GM12874 (cell line): Measurements from ENCODE around the gene UBTD1.

Experiments
- TF ChIP-seq, protein P1 (sequence below): IDR thresholded peaks from 2 replicates; pipeline ENCODE4 v1.5.1; 2011; ENCODE audit warnings: low read depth, mild to moderate bottlenecking, control low read depth, low read length, moderate library complexity; ENCODE audit not compliant: insufficient read depth

UBTD1 gene

DNA sequence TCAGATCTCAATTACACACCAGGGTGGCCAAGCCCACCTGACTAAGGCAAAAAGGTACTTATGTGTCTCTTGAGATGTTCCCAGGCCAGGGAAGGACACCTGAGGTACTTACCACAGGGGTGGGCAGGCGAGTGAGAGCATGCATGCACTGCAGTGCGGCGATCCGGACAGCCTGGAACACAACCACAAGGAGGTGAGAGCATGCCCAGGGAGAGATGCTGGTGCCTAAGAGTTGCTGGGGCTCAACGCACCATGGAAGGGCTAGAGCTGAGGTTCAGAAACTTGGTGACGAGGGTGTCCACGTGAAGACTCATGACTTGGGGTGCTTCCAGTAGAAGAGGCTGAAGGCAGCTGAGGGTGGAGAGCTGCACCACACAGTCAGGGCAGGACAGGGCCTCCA, 39.6 kb upstream of the UBTD1 start:
- TF ChIP-seq, protein P1, sequence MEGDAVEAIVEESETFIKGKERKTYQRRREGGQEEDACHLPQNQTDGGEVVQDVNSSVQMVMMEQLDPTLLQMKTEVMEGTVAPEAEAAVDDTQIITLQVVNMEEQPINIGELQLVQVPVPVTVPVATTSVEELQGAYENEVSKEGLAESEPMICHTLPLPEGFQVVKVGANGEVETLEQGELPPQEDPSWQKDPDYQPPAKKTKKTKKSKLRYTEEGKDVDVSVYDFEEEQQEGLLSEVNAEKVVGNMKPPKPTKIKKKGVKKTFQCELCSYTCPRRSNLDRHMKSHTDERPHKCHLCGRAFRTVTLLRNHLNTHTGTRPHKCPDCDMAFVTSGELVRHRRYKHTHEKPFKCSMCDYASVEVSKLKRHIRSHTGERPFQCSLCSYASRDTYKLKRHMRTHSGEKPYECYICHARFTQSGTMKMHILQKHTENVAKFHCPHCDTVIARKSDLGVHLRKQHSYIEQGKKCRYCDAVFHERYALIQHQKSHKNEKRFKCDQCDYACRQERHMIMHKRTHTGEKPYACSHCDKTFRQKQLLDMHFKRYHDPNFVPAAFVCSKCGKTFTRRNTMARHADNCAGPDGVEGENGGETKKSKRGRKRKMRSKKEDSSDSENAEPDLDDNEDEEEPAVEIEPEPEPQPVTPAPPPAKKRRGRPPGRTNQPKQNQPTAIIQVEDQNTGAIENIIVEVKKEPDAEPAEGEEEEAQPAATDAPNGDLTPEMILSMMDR: no peak

DNA sequence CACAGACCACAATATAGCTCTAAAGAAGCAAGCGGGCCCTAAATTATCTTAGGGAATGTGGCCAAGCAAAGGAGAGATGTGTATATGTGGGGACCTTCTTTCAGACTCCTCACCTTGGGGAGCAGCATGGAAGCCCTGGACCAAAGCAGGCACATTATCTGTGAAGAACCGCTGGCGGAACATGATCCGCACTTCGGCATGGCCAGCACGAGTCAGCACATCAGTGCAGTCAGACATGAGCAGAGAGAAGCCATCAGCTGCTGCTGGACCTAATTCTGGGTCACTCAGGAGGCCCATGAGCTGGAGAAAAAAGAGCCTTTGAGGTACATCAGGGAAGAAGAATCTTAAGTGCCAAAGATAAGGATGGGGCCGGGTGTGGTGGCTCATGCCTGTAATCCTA, 38.8 kb upstream of the UBTD1 start:
- TF ChIP-seq, protein P1: no peak

DNA sequence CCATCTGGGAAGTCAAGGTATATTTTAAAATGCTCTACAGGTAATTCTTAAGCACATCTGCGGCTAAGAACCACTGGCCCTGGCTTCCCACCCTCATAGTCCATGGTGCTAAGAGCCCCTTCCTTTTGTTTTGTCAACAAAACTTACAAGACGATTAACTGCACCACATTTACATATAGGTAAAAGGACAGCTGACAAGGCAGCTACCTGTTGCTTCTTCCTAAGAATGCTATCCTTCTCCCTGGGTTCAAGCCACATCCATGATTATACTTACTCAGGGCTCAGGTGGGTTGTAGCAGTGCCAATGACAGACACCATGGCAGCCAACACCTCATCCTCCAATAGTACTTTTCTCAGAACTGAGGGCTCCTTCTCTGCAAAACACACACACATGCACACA, 36.4 kb upstream of the UBTD1 start:
- TF ChIP-seq, protein P1: no peak

DNA sequence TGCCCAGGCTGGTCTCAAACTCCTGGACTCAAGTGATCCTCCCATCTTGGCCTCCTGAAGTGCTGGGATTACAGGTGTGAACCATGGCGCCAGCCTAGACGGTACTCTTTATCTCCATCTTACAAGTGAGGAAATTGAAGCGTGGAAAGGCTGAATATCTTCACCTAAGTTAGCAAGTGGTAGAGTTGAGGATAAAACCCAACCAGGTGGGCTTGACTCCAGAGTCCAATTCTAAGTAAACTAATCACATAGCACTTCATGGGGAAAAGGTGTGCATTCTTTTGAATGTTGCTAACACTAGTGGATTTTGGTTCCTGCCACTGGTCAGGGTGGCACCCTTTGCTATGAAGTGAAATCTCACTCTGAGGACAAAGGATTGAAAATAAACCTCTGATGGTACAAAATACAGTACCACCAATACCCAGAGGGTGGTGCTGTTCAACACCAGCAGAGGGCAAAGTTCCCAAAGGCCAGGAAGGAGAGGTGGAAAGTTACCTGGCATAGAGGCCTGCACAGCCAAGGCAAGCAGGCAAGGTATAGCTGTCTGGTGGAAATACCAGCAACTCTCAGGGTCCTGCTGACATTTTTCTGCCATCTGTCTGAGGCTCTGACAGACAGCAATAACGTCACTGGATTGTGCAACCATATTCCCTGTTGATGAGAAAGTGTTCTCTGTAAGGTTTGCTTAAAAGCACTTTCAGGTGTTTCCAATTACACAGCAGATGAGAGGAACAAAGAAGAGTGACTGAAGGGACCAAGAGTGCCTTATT, 35.2 kb upstream of the UBTD1 start:
- TF ChIP-seq, protein P1: peak; percentile 75

DNA sequence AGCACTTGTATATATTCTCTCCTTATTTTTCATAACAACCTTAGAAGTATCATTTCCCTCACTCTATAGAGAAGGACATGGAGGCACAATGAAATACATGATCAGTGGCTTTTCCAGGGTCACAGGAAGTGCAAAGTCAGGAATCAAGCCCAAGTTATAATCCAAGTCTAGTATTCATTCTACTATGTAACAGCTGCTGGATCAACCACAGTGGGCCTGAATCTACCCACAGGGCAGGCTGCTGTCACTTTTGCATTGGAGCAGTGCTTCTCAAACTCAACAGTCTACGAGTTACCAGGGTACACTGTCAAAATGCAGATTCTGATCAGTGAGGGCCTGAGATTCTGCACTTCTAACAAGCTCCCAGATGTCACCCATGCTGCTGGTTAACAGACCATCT, 34.5 kb upstream of the UBTD1 start:
- TF ChIP-seq, protein P1: no peak

DNA sequence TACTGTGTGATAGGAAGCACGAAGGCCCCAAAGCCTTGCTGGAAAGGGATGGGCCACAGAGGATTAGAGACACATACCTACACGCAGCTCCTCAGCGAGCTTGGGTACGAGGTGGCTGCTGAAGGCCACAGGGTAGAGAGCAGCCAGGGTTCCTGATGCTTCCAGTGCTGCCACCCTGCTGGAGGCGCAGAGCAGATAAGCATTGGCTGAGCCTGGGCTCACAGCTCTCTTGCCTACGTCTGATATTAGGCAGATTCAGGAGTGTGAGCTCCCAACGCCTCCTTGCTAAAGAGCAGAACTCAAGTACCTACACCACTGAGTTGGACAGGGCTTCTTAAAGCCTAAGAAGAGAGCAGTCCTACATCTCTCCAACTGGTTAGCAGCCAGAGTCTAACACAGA, 32.7 kb upstream of the UBTD1 start:
- TF ChIP-seq, protein P1: no peak

DNA sequence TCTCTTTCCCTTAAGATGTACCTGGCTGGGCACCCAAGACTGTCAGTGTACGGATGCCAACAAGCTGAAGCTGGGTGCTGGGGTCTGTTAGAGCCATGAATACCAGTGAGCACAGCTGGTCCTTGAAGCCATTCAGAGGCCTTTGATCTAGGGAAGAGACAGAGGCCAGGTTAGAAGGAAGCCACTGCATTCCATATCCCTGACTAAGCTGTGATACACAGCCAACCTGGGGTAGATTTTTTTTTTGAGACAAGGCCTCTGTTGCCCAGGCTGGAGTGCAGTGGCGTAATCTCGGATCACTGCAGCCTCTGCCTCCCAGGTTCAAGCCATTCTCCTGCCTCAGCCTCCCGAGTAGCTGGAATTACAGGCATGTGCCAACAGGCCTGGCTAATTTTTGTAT, 32.0 kb upstream of the UBTD1 start:
- TF ChIP-seq, protein P1: no peak

DNA sequence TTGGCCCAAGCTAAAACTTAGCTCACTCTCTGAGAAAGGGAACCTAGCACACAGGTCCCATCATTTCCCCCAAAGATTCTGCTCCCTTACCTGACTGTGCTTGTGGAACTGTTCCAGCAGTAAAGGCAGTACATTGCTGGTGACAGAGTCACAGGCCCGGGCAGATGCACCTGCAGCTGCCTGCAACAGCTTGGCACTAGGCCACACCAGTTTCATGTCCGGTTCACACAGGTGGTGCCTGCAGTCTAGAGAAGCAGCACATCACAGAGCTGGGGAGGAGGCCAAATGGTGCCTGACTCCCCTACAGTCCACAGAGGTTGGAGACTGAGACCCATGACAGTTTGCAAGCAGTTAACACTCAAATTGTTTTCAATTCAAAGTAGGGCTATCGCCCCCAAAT, 30.6 kb upstream of the UBTD1 start:
- TF ChIP-seq, protein P1: no peak
